K562 (cell line): ENCODE data around the gene IQCC. TPM values are rescaled to one million over a fixed set of nuclear protein-coding genes. Genes with fewer than 3 reads are reported as not detected.

Experiments used
- EP300 ChIP-seq: IDR thresholded peaks from 2 replicates; pipeline ENCODE4 v1.6.1; 2012; ENCODE audit warnings: low read length, improper control_type of control experiment
- FOXK1 ChIP-seq: sonication (generic); formaldehyde crosslinking; IDR thresholded peaks from 2 replicates; pipeline ENCODE4 v1.8.0; 2022; ENCODE audit warnings: missing genetic modification reagents, mild to moderate bottlenecking, borderline replicate concordance
- MBD2 ChIP-seq: sonication (generic); IDR thresholded peaks from 2 replicates; pipeline ENCODE4 v1.6.1; 2016; ENCODE audit warnings: low read depth, borderline replicate concordance
- NCOA6 ChIP-seq: fragments of 450-650 bp; IDR thresholded peaks from 2 replicates; pipeline ENCODE4 v1.6.1; 2017; ENCODE audit warnings: mild to moderate bottlenecking
- PTBP1 ChIP-seq: fragments of 200-400 bp; formaldehyde crosslinking; IDR thresholded peaks from 2 replicates; pipeline ENCODE4 v1.6.1; 2017; ENCODE audit warnings: low read depth, low read length
- SIN3A ChIP-seq, 2 experiments: fragments of 150-350 bp in 1 of 2; IDR thresholded peaks; 2 replicates each; pipeline ENCODE4 v1.6.1; 2011 to 2016; ENCODE audit warnings: borderline replicate concordance in 2 of 2, low read depth in 2 of 2, low read length in 2 of 2, mild to moderate bottlenecking in 2 of 2, moderate library complexity in 2 of 2; ENCODE audit not compliant: control insufficient read depth in 1 of 2
- SMARCB1 ChIP-seq: IDR thresholded peaks from 2 replicates; pipeline ENCODE4 v1.6.1; 2011; ENCODE audit warnings: improper control_type of control experiment, low read depth; ENCODE audit not compliant: insufficient read length
- U2AF1 ChIP-seq: fragments of 200-400 bp; formaldehyde crosslinking; optimal IDR thresholded peaks from 2 replicates; pipeline ENCODE3; 2017; ENCODE audit warnings: mild to moderate bottlenecking, low read depth, low read length, moderate library complexity
- WHSC1 ChIP-seq: IDR thresholded peaks from one replicate; pipeline ENCODE4 v1.6.1; 2012; ENCODE audit warnings: low read length, control low read depth, inconsistent platforms
- XRCC5 ChIP-seq: fragments of 200-400 bp; formaldehyde crosslinking; IDR thresholded peaks from 2 replicates; pipeline ENCODE4 v1.6.1; 2017; ENCODE audit warnings: low read depth, mild to moderate bottlenecking, low read length
- polyA plus RNA-seq, 8 experiments: library from polyadenylated mRNA; depleted of rRNA in 4 of 8; stranded (reverse) in 5 of 8; unstranded in 3 of 8; fragments of >200 nt; fragmentation: Nextera tagmentation in 2 of 8; fragmentation: Illumina TruSeq in 1 of 8; extraction: Ambion mirVana in 2 of 8; extraction: Trizol in 1 of 8; gene quantifications; 2 replicates each; pipeline versions ENCODE4 v1.2.1 to v1.2.3, GENCODE V29; 2011 to 2014; ENCODE audit warnings: inconsistent platforms in 1 of 8, missing spikeins in 1 of 8
- total RNA-seq, 7 experiments: library from RNA; depleted of rRNA in 6 of 7; stranded (reverse); fragments of >200 nt in 6 of 7; fragmentation: Illumina TruSeq in 2 of 7; extraction: Trizol in 2 of 7; gene quantifications; 2 replicates each; pipeline versions ENCODE4 v1.2.1 to v1.2.3, GENCODE V29; 2011 to 2021; ENCODE audit warnings: low replicate concordance in 1 of 7
- TF ChIP-seq, protein P1 (sequence below): sonication (generic); formaldehyde crosslinking; IDR thresholded peaks from 2 replicates; pipeline ENCODE4 v1.8.1; 2022; ENCODE audit warnings: missing genetic modification reagents
- TF ChIP-seq, protein P2 (sequence below): fragments of 200-600 bp; sonication (generic); IDR thresholded peaks from one replicate; pipeline ENCODE4 v1.6.1; 2012; ENCODE audit warnings: mild to moderate bottlenecking, low read depth, low read length, inconsistent platforms
- TF ChIP-seq, protein P3 (sequence below): fragments of 250-450 bp; sonication (Bioruptor Pico); IDR thresholded peaks from 2 replicates; pipeline ENCODE4 v1.9.0; 2021; ENCODE audit warnings: mild to moderate bottlenecking

The IQCC gene
- total and polyA plus RNA-seq, 9 of the 15 experiments (the other 6 are each of a cell fraction or from before 2014, with no cell fraction given) = 8.1 to 16.5 (median 10.7) TPM

DNA sequence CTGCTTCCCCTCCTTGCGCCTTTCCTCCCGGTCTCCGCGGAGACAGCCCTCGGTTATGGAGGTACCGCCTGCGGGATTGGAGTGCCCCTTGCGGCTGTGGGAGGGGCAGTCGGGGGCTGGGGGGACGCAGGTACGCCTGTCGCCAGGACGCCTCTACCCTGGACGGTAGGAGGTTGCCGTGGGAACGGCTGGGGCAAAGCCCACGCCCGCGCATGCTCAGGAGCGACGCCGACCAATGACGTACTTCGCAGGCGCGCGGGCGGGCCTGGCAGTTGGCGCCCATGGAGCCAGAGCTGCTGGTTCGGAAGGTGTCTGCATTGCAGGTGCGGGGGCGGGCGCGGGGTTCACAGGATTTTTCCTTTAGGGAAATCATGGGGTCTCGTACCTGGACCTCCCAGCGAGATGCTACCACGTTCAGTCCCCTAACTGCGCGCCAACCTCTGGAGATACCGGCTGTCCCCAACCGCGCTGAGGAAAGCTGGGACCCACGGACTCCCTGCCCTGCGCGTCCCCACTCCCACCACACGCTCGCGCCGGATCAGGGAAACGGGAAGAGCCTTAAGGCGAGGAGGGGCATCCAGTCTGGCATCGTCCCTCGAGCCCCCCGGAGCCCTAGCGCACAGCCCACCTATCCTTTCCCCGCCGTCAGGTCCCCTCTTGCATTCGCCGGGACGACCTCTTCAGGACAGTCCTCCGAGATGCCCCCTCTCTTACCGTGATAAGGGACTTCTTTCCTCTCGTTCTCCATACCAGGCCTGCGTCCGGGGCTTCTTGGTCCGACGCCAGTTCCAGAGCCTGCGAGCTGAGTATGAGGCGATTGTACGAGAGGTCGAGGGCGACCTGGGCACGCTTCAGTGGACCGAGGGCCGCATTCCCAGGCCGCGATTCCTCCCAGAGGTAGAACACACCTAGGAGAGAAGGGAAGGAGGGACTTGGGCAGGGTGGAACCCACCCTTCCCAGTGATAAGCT lies at the start of gene IQCC (continued):
- TF ChIP-seq NCOA6 (peak; percentile 62), U2AF1 (no peak), PTBP1 (0 out of 2 replicates have a peak, but pooled peaks have one; percentile 22), SIN3A (IDR thresholded peaks at IDR 0.05; ENCODE audit: borderline replicate concordance in 2 of 2, control insufficient read depth in 1 of 2, low read depth in 2 of 2, low read length in 2 of 2) (peak; percentile 89 to 94), WHSC1 (no peak), XRCC5 (peak; percentile 56; the same call in 1 of the 2 replicates), FOXK1 (peak; percentile 89; the same call in 1 of the 2 replicates), SMARCB1 (peak; percentile 89), EP300 (peak; percentile 43), MBD2 (peak; percentile 92)
- TF ChIP-seq, protein P1, sequence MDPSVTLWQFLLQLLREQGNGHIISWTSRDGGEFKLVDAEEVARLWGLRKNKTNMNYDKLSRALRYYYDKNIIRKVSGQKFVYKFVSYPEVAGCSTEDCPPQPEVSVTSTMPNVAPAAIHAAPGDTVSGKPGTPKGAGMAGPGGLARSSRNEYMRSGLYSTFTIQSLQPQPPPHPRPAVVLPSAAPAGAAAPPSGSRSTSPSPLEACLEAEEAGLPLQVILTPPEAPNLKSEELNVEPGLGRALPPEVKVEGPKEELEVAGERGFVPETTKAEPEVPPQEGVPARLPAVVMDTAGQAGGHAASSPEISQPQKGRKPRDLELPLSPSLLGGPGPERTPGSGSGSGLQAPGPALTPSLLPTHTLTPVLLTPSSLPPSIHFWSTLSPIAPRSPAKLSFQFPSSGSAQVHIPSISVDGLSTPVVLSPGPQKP = no peak
- TF ChIP-seq, protein P2, sequence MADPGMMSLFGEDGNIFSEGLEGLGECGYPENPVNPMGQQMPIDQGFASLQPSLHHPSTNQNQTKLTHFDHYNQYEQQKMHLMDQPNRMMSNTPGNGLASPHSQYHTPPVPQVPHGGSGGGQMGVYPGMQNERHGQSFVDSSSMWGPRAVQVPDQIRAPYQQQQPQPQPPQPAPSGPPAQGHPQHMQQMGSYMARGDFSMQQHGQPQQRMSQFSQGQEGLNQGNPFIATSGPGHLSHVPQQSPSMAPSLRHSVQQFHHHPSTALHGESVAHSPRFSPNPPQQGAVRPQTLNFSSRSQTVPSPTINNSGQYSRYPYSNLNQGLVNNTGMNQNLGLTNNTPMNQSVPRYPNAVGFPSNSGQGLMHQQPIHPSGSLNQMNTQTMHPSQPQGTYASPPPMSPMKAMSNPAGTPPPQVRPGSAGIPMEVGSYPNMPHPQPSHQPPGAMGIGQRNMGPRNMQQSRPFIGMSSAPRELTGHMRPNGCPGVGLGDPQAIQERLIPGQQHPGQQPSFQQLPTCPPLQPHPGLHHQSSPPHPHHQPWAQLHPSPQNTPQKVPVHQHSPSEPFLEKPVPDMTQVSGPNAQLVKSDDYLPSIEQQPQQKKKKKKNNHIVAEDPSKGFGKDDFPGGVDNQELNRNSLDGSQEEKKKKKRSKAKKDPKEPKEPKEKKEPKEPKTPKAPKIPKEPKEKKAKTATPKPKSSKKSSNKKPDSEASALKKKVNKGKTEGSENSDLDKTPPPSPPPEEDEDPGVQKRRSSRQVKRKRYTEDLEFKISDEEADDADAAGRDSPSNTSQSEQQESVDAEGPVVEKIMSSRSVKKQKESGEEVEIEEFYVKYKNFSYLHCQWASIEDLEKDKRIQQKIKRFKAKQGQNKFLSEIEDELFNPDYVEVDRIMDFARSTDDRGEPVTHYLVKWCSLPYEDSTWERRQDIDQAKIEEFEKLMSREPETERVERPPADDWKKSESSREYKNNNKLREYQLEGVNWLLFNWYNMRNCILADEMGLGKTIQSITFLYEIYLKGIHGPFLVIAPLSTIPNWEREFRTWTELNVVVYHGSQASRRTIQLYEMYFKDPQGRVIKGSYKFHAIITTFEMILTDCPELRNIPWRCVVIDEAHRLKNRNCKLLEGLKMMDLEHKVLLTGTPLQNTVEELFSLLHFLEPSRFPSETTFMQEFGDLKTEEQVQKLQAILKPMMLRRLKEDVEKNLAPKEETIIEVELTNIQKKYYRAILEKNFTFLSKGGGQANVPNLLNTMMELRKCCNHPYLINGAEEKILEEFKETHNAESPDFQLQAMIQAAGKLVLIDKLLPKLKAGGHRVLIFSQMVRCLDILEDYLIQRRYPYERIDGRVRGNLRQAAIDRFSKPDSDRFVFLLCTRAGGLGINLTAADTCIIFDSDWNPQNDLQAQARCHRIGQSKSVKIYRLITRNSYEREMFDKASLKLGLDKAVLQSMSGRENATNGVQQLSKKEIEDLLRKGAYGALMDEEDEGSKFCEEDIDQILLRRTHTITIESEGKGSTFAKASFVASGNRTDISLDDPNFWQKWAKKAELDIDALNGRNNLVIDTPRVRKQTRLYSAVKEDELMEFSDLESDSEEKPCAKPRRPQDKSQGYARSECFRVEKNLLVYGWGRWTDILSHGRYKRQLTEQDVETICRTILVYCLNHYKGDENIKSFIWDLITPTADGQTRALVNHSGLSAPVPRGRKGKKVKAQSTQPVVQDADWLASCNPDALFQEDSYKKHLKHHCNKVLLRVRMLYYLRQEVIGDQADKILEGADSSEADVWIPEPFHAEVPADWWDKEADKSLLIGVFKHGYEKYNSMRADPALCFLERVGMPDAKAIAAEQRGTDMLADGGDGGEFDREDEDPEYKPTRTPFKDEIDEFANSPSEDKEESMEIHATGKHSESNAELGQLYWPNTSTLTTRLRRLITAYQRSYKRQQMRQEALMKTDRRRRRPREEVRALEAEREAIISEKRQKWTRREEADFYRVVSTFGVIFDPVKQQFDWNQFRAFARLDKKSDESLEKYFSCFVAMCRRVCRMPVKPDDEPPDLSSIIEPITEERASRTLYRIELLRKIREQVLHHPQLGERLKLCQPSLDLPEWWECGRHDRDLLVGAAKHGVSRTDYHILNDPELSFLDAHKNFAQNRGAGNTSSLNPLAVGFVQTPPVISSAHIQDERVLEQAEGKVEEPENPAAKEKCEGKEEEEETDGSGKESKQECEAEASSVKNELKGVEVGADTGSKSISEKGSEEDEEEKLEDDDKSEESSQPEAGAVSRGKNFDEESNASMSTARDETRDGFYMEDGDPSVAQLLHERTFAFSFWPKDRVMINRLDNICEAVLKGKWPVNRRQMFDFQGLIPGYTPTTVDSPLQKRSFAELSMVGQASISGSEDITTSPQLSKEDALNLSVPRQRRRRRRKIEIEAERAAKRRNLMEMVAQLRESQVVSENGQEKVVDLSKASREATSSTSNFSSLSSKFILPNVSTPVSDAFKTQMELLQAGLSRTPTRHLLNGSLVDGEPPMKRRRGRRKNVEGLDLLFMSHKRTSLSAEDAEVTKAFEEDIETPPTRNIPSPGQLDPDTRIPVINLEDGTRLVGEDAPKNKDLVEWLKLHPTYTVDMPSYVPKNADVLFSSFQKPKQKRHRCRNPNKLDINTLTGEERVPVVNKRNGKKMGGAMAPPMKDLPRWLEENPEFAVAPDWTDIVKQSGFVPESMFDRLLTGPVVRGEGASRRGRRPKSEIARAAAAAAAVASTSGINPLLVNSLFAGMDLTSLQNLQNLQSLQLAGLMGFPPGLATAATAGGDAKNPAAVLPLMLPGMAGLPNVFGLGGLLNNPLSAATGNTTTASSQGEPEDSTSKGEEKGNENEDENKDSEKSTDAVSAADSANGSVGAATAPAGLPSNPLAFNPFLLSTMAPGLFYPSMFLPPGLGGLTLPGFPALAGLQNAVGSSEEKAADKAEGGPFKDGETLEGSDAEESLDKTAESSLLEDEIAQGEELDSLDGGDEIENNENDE = no peak
- TF ChIP-seq, protein P3, sequence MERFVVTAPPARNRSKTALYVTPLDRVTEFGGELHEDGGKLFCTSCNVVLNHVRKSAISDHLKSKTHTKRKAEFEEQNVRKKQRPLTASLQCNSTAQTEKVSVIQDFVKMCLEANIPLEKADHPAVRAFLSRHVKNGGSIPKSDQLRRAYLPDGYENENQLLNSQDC = no peak
